ENCODE results near the gene ADD2.

DNA sequence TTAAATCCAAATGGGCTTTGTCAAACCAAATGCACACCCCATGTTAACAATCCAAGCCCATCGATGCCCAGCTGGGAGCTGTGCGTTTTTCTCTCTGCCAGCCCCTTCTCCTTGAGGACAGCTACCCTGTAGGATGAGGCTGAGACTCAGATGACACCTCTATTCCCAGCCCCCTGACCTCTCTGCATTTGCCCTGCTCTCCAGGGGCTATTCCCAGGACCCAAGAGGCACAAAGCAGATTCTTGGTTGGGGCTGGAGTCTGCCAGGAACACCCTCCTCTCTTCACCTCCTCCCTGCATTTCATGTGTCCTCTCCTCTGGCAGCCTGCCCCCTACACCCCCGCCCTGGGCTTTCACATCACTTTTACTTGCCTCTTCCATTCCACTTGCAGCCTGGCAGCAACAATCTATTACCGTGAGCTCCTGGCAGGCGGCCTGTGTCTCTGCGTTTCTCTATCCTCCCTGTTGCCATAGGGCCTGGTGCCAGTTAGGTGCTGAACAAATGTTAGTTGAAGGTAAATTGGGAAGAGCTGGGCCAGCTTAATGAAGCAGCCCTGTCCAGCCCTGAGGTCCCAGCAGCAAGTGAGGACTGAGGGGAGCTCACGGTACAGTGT is 51.8 kb downstream of the ADD2 start:
- TF ChIP-seq REST (IDR thresholded peaks at IDR 0.05; ENCODE audit: unreplicated experiment), result no peak
- TF ChIP-seq EZH2 (IDR thresholded peaks at IDR 0.05; ENCODE audit: low read depth, unreplicated experiment), result no peak
- TF ChIP-seq, protein P1, sequence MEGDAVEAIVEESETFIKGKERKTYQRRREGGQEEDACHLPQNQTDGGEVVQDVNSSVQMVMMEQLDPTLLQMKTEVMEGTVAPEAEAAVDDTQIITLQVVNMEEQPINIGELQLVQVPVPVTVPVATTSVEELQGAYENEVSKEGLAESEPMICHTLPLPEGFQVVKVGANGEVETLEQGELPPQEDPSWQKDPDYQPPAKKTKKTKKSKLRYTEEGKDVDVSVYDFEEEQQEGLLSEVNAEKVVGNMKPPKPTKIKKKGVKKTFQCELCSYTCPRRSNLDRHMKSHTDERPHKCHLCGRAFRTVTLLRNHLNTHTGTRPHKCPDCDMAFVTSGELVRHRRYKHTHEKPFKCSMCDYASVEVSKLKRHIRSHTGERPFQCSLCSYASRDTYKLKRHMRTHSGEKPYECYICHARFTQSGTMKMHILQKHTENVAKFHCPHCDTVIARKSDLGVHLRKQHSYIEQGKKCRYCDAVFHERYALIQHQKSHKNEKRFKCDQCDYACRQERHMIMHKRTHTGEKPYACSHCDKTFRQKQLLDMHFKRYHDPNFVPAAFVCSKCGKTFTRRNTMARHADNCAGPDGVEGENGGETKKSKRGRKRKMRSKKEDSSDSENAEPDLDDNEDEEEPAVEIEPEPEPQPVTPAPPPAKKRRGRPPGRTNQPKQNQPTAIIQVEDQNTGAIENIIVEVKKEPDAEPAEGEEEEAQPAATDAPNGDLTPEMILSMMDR (conservative IDR thresholded peaks at IDR 0.05; ENCODE audit: low read depth in 2 of 2), result no peak

Measured in GM23338 (cell line).